NCI-H1694 treated with DMSO at 0.1 percent for 48 hours (cell line): ENCODE measurements around the gene HLF.
A peak's percentile ranks its signal among the peaks of the same experiment; 100 is the strongest.

Source experiments
- DNase-seq: peaks from one replicate; lab custom pipeline; 2025; lab: John Stamatoyannopoulos, UW

The HLF gene, protein sequence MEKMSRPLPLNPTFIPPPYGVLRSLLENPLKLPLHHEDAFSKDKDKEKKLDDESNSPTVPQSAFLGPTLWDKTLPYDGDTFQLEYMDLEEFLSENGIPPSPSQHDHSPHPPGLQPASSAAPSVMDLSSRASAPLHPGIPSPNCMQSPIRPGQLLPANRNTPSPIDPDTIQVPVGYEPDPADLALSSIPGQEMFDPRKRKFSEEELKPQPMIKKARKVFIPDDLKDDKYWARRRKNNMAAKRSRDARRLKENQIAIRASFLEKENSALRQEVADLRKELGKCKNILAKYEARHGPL

DNA sequence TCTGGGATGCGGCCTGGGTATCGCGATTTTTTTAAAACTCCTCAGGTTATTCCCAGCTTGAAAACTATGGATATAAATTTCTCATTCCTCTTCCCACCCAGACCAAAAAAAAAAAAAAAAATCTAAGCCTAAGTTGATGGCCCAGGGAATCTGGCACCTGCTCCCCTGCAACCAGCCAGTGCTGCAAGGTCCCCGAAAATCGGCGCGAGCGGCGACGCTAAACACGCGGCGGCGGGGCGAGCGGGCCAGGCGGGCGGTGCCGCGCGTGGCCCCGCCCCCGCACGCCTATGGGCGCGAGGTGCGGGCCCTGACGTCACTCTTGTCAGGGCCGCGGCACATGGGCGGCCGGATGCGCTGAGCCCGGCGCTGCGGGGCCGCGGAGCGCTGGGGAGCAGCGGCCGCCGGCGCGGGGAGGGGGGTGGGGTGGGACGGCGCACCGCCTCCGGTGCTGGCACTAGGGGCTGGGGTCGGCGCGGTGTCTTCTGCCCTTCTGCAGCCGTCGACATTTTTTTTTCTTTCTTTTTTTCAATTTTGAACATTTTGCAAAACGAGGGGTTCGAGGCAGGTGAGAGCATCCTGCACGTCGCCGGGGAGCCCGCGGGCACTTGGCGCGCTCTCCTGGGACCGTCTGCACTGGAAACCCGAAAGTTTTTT, at the start of gene HLF:
Gene HLF, plus strand, starts transcription at position 316 of the 654 bp plus-strand sequence. CDS start 525 bp downstream, outside the sequence.
- DNase-seq: peak; percentile 56

- DNase-seq: no peak
These were observed 49.0 kb upstream of the HLF start for GRCh38 chr17:55215711-55216110.

- DNase-seq: no peak
These were observed 47.9 kb upstream of the HLF start for GRCh38 chr17:55216888-55217287.

DNA sequence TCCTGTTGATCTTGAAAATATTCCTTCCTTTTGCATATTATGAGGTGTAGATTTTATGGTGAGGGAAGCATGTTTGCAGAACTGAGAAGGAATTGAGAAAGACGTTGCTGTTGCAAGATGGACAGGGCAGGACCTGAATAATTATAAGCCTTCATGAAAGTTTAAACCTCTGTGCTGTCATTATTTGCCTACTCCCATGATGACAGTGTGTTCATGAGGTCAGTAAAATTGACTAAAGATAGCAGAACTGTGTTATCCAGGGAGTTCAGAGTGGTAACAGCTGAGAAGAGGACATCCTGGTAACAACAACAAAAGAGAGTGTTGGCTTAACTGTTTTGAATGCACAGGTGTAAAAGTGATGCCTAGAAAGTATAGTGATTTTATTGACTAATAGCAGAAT, 45.3 kb upstream of the HLF start:
- no peak for DNase-seq

- DNase-seq: peak; percentile 34
These were observed 44.8 kb upstream of the HLF start for GRCh38 chr17:55219934-55220333.

GRCh38 chr17:55223524-55223923, 41.2 kb upstream of the HLF start:
- no peak for DNase-seq

GRCh38 chr17:55224746-55225145, 40.0 kb upstream of the HLF start:
- no peak for DNase-seq

- no peak for DNase-seq
These were observed 39.5 kb upstream of the HLF start for GRCh38 chr17:55225237-55225636.

GRCh38 chr17:55228683-55229192, 36.0 kb upstream of the HLF start:
- no peak for DNase-seq

GRCh38 chr17:55229276-55229675, 35.5 kb upstream of the HLF start:
- DNase-seq: no peak

GRCh38 chr17:55230716-55231115, 34.0 kb upstream of the HLF start:
- DNase-seq: no peak

GRCh38 chr17:55233840-55234239, 30.9 kb upstream of the HLF start:
- DNase-seq: no peak

GRCh38 chr17:55236316-55236715, 28.4 kb upstream of the HLF start:
- no peak for DNase-seq

GRCh38 chr17:55237268-55237667, 27.5 kb upstream of the HLF start:
- DNase-seq: no peak

DNA sequence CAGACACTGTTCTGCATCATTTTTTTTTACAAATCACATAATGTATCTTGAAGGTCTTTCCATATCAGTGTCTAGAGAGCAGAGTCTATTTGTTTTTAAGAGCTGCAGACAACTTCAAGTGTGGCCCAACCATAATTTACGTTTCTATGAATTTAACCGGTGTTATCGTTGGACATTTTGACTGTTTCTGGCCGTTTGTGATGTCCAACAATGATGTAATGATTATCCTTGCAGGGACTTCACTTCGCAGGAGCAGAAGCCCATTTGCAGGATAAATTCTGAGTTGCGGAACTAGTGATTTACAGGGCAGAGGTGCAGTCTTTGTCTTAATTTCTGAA, 26.9 kb upstream of the HLF start:
- no peak for DNase-seq

DNA sequence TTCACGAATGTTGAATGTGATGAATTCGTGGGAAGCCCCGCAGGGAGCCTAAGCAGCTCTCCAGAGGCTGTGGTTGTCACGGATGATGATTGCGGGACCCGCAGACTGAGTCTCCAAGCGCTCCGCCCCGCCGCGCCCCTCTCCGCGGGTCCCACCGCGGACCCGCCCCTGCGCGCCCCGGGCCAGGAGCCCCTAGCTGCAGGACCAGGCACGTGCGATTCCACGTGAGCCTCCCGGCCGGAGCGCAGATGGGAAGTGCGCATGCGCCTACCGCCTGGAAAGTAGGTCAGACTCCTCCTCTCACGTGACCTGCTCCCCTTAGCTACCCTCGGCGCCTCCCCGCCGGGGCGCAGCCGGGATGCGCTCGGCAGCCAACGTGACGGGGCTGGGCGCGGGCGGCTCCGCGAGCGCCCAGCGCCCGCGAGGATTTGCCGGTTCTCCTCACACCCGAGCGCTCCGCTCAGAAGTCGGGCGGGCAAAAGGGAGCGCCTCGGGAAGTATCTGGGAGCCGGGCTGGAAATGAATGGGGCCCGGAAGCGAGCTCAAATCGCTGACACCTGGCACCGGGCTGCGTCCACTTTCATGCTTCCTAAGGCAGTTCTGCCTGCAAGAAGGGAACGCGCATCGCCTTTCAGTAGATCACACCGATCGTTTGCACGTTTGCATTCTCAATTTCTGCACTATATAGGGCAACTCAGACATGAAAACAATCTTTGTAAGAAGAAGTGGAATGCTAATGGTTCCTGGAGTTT, 26.4 kb upstream of the HLF start:
- peak; percentile 96 for DNase-seq

GRCh38 chr17:55238931-55239297, 25.8 kb upstream of the HLF start:
- DNase-seq: peak; percentile 75

GRCh38 chr17:55241097-55241496, 23.7 kb upstream of the HLF start:
- DNase-seq: no peak

- DNase-seq: no peak
These were observed 22.3 kb upstream of the HLF start for GRCh38 chr17:55242476-55242875.

DNA sequence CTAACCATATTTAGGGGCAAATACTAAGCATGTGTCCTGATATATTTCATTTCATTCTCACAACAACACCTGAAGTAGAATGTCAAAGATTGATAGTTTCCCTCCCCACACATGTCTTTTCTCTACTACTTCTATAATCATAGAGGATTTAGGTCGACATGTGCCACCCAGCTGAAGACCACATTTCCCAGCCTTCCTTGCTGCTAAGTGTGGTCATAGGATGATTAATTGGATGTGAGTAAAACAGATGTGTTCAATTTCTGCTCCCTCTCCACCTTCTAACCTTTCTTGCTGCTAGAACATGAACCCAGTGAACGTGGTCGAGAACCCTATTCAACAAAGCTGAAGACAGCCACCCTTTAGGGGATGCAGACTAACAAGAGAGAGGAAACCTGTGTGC, 18.8 kb upstream of the HLF start:
- DNase-seq: no peak

GRCh38 chr17:55246583-55246982, 18.2 kb upstream of the HLF start:
- DNase-seq: no peak

DNA sequence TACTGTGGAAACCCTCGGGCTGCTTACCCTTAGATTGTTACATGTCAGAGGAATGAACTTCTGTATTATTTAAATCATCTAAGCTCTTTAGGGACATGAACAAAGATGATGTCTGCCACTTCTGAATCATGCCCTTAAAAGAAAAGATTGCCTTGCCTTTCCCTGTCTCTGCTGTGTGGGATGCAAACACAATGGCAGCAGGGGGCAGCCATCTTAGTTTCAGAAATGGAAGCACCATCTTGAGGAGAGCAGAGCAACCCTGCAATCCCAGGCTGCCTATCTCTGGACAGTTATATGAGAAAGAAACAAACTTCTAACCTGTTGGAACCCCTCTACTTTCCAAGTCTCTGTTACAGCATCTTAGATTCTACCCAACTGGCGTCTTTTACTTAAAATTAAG, 16.7 kb upstream of the HLF start:
- DNase-seq: no peak

DNA sequence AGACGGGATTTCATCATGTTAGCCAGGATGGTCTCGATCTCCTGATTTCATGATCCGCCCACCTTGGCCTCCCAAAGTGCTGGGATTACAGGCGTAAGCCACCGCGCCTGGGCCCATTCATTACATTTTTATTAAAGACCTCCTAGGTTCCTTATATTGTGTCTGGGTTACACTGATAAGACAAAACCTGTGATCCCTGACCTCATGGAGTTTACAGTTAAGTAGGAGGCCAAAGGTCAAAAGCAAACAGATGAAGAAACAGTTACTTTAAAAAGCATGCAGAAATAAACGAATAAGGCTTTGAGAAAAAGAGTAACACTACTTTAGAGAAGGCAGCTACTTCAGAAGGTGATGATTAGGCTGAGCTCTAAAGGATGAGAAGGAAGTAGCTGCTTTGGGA, 14.9 kb upstream of the HLF start:
- DNase-seq: no peak
